Activated T-cell treated with anti-CD3 and anti-CD28 coated beads for 4 hours (primary cell): ENCODE results near the gene NANS.
"Not testable (repeated sequence)": the region's sequence is repeated elsewhere in the genome, so short reads cannot be mapped to it uniquely, and the experiment has no call there.

Experiments used
- DNase-seq: peaks from one replicate; pipeline ENCODE4 v3.0.0-alpha.2; 2020

NANS gene

GRCh38 chr9:98080780-98081179 is 24.2 kb downstream of the NANS start:
- no peak for DNase-seq

GRCh38 chr9:98081477-98082219 is 25.1 kb downstream of the NANS start:
- peak; percentile 31 for DNase-seq

- DNase-seq = no peak
These were observed 26.5 kb downstream of the NANS start for GRCh38 chr9:98083061-98083501.

GRCh38 chr9:98083566-98084183 is 27.1 kb downstream of the NANS start:
- DNase-seq = no peak

GRCh38 chr9:98084396-98084795 is 27.9 kb downstream of the NANS start:
- DNase-seq = no peak

- DNase-seq = no peak
These were observed 28.5 kb downstream of the NANS start for GRCh38 chr9:98085058-98085457.

- DNase-seq = no peak
These were observed 29.4 kb downstream of the NANS start for GRCh38 chr9:98085944-98086343.

- no peak for DNase-seq
These were observed 29.9 kb downstream of the NANS start for GRCh38 chr9:98086461-98086860.

GRCh38 chr9:98087420-98088354 is 31.2 kb downstream of the NANS start:
- DNase-seq = no peak

- not testable (repeated sequence) for DNase-seq
These were observed 34.1 kb downstream of the NANS start for GRCh38 chr9:98090674-98091073.

GRCh38 chr9:98091735-98092612 is 35.4 kb downstream of the NANS start:
- no peak for DNase-seq

GRCh38 chr9:98092613-98092931 is 36.0 kb downstream of the NANS start:
- no peak for DNase-seq

- DNase-seq = no peak
These were observed 37.8 kb downstream of the NANS start for GRCh38 chr9:98094316-98094715.

- no peak for DNase-seq
These were observed 38.3 kb downstream of the NANS start for GRCh38 chr9:98094851-98095250.

GRCh38 chr9:98095401-98095800 is 38.9 kb downstream of the NANS start:
- DNase-seq = no peak

GRCh38 chr9:98096091-98096490 is 39.6 kb downstream of the NANS start:
- DNase-seq = no peak

GRCh38 chr9:98097836-98098235 is 41.3 kb downstream of the NANS start:
- no peak for DNase-seq

GRCh38 chr9:98099346-98099745 is 42.8 kb downstream of the NANS start:
- no peak for DNase-seq

- no peak for DNase-seq
These were observed 43.4 kb downstream of the NANS start for GRCh38 chr9:98099898-98100297.

GRCh38 chr9:98100456-98100855 is 43.9 kb downstream of the NANS start:
- DNase-seq = no peak

- DNase-seq = no peak
These were observed 44.9 kb downstream of the NANS start for GRCh38 chr9:98101416-98101815.

GRCh38 chr9:98101868-98102273 is 45.3 kb downstream of the NANS start:
- DNase-seq = peak; percentile 51

GRCh38 chr9:98104445-98104881 is 47.9 kb downstream of the NANS start:
- no peak for DNase-seq
